Measurements from ENCODE around the gene FBXW2.
"Not testable (repeated sequence)": the region's sequence is repeated elsewhere in the genome, so short reads cannot be mapped to it uniquely, and the experiment has no call there.

The FBXW2 gene

GRCh38 chr9:120820095-120820494, 26.9 kb upstream of the FBXW2 start:
- no peak overlapping the region for H3K4me3 ChIP-seq (ENCODE audit: low read depth in 1 of 2, low read length in 2 of 2)
- H3K4me1 ChIP-seq (ENCODE audit: control insufficient read depth in 1 of 2, insufficient read depth in 2 of 2, low read length in 2 of 2): peaks cover 0 to 6% of the 10 kb centered on the region in 2 donors
- H3K36me3 ChIP-seq (ENCODE audit: control insufficient read depth in 1 of 2, insufficient read depth in 2 of 2, low read length in 2 of 2): peaks cover 38 to 60% of the 10 kb centered on the region in 2 donors
- no peak overlapping the region for H3K27ac ChIP-seq (ENCODE audit: low read depth, low read length)
- H3K9ac ChIP-seq (ENCODE audit: low read depth in 1 of 2, low read length in 2 of 2): no peak overlapping the region
- no peaks in the 10 kb centered on the region for H3K27me3 ChIP-seq (ENCODE audit: control insufficient read depth in 1 of 2, insufficient read depth in 2 of 2, low read length in 2 of 2)
- H3K9me3 ChIP-seq (ENCODE audit: control insufficient read depth in 1 of 2, low read length in 2 of 2): no peaks in the 10 kb centered on the region

- Histone ChIP-seq H3K4me1 (ENCODE audit: control insufficient read depth in 1 of 2, insufficient read depth in 2 of 2, low read length in 2 of 2) (peaks cover 0 to 6% of the 10 kb centered on the region in 2 donors), H3K36me3 (ENCODE audit: control insufficient read depth in 1 of 2, insufficient read depth in 2 of 2, low read length in 2 of 2) (peaks cover 38 to 47% of the 10 kb centered on the region in 2 donors), H3K9ac (ENCODE audit: low read depth in 1 of 2, low read length in 2 of 2) (no peak overlapping the region), H3K4me3 (ENCODE audit: low read depth in 1 of 2, low read length in 2 of 2) (no peak overlapping the region), H3K9me3 (ENCODE audit: control insufficient read depth in 1 of 2, low read length in 2 of 2) (no peaks in the 10 kb centered on the region), H3K27ac (ENCODE audit: low read depth, low read length) (no peak overlapping the region), H3K27me3 (ENCODE audit: control insufficient read depth in 1 of 2, insufficient read depth in 2 of 2, low read length in 2 of 2) (no peaks in the 10 kb centered on the region)
These were observed 25.4 kb upstream of the FBXW2 start for GRCh38 chr9:120818595-120818994.

DNA sequence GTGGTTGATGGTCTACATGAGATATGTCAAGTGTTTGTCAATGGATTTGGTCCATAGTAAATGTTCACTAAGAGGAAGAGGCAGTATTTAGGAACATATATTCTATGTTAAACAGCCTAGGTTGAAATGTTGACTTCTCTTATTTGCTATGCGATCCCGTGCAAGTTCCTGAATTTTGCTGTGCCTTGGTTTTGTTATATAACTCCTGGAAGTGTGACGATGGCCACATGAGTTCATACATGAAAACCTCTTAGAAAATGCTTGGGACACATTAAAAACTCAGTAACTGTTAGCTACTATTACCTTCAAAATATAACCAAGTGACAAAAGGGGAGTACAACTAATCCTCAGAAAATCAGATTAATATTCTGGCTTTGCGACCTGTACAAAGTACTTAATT, 21.9 kb upstream of the FBXW2 start:
- Histone ChIP-seq H3K27me3 (ENCODE audit: control insufficient read depth in 1 of 2, insufficient read depth in 2 of 2, low read length in 2 of 2) (no peaks in the 10 kb centered on the region), H3K4me1 (ENCODE audit: control insufficient read depth in 1 of 2, insufficient read depth in 2 of 2, low read length in 2 of 2) (peaks cover 0 to 6% of the 10 kb centered on the region in 2 donors), H3K36me3 (ENCODE audit: control insufficient read depth in 1 of 2, insufficient read depth in 2 of 2, low read length in 2 of 2) (peaks cover 17 to 26% of the 10 kb centered on the region in 2 donors), H3K4me3 (ENCODE audit: low read depth in 1 of 2, low read length in 2 of 2) (no peak overlapping the region), H3K9ac (ENCODE audit: low read depth in 1 of 2, low read length in 2 of 2) (no peak overlapping the region), H3K27ac (ENCODE audit: low read depth, low read length) (no peak overlapping the region), H3K9me3 (ENCODE audit: control insufficient read depth in 1 of 2, low read length in 2 of 2) (no peaks in the 10 kb centered on the region)

DNA sequence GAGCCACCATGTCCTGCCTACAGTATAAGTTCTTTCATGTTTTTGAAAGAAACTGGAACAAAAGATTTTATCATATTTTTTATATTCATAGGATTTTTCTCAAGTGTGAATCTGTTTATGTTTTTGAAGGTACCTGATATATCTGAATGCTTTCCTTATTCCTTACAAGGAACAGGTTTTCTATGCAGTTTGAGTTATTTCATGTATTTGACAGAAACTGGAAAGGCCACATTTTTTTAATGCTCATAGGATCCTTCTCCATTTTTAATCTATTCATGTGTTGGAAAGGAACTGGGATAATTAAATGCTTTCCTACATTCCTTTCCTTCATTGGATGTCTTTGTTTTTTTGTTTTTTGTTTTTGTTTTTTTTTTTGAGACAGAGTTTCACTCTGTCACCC, 15.7 kb upstream of the FBXW2 start:
- Histone ChIP-seq H3K9ac (ENCODE audit: low read depth in 1 of 2, low read length in 2 of 2) (no peak overlapping the region), H3K36me3 (ENCODE audit: control insufficient read depth in 1 of 2, insufficient read depth in 2 of 2, low read length in 2 of 2) (no peaks in the 10 kb centered on the region), H3K9me3 (ENCODE audit: control insufficient read depth in 1 of 2, low read length in 2 of 2) (peaks cover 26 to 31% of the 10 kb centered on the region in 2 donors)

GRCh38 chr9:120807607-120808379, 14.6 kb upstream of the FBXW2 start:
- no peak overlapping the region for H3K27ac ChIP-seq (ENCODE audit: low read depth, low read length)
- H3K36me3 ChIP-seq (ENCODE audit: control insufficient read depth in 1 of 2, insufficient read depth in 2 of 2, low read length in 2 of 2): no peaks in the 10 kb centered on the region
- no peaks in the 10 kb centered on the region for H3K4me1 ChIP-seq (ENCODE audit: control insufficient read depth in 1 of 2, insufficient read depth in 2 of 2, low read length in 2 of 2)

More for the DNA sequence above, 15.7 kb upstream of the FBXW2 start:
- Histone ChIP-seq H3K27ac (ENCODE audit: low read depth, low read length) (no peak overlapping the region), H3K4me1 (ENCODE audit: control insufficient read depth in 1 of 2, insufficient read depth in 2 of 2, low read length in 2 of 2) (no peaks in the 10 kb centered on the region), H3K27me3 (ENCODE audit: control insufficient read depth in 1 of 2, insufficient read depth in 2 of 2, low read length in 2 of 2) (no peaks in the 10 kb centered on the region), H3K4me3 (ENCODE audit: low read depth in 1 of 2, low read length in 2 of 2) (no peak overlapping the region)

GRCh38 chr9:120804784-120805363, 11.7 kb upstream of the FBXW2 start:
- H3K27ac ChIP-seq (ENCODE audit: low read depth, low read length); H3K4me3 ChIP-seq (ENCODE audit: low read depth in 1 of 2, low read length in 2 of 2); H3K36me3 ChIP-seq (ENCODE audit: control insufficient read depth in 1 of 2, insufficient read depth in 2 of 2, low read length in 2 of 2); H3K27me3 ChIP-seq (ENCODE audit: control insufficient read depth in 1 of 2, insufficient read depth in 2 of 2, low read length in 2 of 2); H3K9ac ChIP-seq (ENCODE audit: low read depth in 1 of 2, low read length in 2 of 2); H3K4me1 ChIP-seq (ENCODE audit: control insufficient read depth in 1 of 2, insufficient read depth in 2 of 2, low read length in 2 of 2): not testable (repeated sequence)
- H3K9me3 ChIP-seq (ENCODE audit: control insufficient read depth in 1 of 2, low read length in 2 of 2): peaks cover 26 to 31% of the 10 kb centered on the region in 2 donors

More at GRCh38 chr9:120807607-120808379, 14.6 kb upstream of the FBXW2 start:
- no peak overlapping the region for H3K9ac ChIP-seq (ENCODE audit: low read depth in 1 of 2, low read length in 2 of 2)
- no peak overlapping the region for H3K4me3 ChIP-seq (ENCODE audit: low read depth in 1 of 2, low read length in 2 of 2)
- no peaks in the 10 kb centered on the region for H3K27me3 ChIP-seq (ENCODE audit: control insufficient read depth in 1 of 2, insufficient read depth in 2 of 2, low read length in 2 of 2)
- peaks cover 26 to 31% of the 10 kb centered on the region in 2 donors for H3K9me3 ChIP-seq (ENCODE audit: control insufficient read depth in 1 of 2, low read length in 2 of 2)

DNA sequence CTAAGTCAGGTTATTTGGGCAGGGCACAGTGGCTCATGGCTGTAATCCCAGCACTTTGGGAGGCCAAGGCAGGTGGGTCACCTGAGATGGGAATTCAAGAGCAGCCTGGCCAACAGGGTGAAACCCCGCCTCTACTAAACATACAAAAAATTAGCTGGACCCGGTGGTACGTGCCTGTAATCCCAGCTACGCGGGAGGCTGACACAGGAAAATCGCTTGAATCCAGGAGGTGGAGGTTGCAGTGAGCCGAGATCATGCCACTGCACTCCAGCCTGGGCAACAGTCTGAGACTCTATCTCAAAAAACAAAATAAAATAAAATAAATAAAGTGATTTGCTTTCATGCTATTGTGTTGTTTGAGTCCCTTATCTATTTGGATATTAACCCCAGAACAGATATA, 8.2 kb upstream of the FBXW2 start:
- Histone ChIP-seq H3K9ac (ENCODE audit: low read depth in 1 of 2, low read length in 2 of 2) (no peak overlapping the region), H3K4me1 (ENCODE audit: control insufficient read depth in 1 of 2, insufficient read depth in 2 of 2, low read length in 2 of 2) (no peaks in the 10 kb centered on the region), H3K4me3 (ENCODE audit: low read depth in 1 of 2, low read length in 2 of 2) (no peak overlapping the region), H3K9me3 (ENCODE audit: control insufficient read depth in 1 of 2, low read length in 2 of 2) (peaks cover 8 to 10% of the 10 kb centered on the region in 2 donors), H3K27me3 (ENCODE audit: control insufficient read depth in 1 of 2, insufficient read depth in 2 of 2, low read length in 2 of 2) (no peaks in the 10 kb centered on the region), H3K36me3 (ENCODE audit: control insufficient read depth in 1 of 2, insufficient read depth in 2 of 2, low read length in 2 of 2) (no peaks in the 10 kb centered on the region), H3K27ac (ENCODE audit: low read depth, low read length) (no peak overlapping the region)

DNA sequence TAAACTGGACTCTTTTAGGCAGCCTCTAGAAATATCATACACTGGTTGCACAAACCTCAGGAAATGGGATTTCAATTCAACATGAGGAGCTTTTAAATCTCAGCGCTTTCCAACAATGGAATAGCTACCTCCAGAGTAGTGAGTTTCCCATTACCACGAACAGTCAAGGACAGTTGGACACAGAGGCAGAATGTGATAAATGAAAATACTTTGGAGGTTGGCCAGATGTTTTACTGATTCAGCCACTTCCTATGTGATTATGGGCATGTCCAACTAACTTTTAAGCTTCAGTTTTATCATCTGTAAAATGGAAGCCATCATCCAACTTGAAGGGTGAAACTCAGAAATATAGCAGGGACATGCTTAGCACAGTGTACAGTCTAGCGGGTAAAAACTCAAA, 2.1 kb downstream of the FBXW2 start:
- Histone ChIP-seq H3K27me3 (ENCODE audit: control insufficient read depth in 1 of 2, insufficient read depth in 2 of 2, low read length in 2 of 2) (no peaks in the 10 kb centered on the region), H3K4me1 (ENCODE audit: control insufficient read depth in 1 of 2, insufficient read depth in 2 of 2, low read length in 2 of 2) (peaks cover 27 to 37% of the 10 kb centered on the region in 2 donors), H3K36me3 (ENCODE audit: control insufficient read depth in 1 of 2, insufficient read depth in 2 of 2, low read length in 2 of 2) (peaks cover 4 to 12% of the 10 kb centered on the region in 2 donors), H3K4me3 (ENCODE audit: low read depth in 1 of 2, low read length in 2 of 2) (no peak overlapping the region), H3K9ac (ENCODE audit: low read depth in 1 of 2, low read length in 2 of 2) (peak overlapping the region in 1 of 2 donors; percentile 8), H3K27ac (ENCODE audit: low read depth, low read length) (no peak overlapping the region), H3K9me3 (ENCODE audit: control insufficient read depth in 1 of 2, low read length in 2 of 2) (no peaks in the 10 kb centered on the region)

DNA sequence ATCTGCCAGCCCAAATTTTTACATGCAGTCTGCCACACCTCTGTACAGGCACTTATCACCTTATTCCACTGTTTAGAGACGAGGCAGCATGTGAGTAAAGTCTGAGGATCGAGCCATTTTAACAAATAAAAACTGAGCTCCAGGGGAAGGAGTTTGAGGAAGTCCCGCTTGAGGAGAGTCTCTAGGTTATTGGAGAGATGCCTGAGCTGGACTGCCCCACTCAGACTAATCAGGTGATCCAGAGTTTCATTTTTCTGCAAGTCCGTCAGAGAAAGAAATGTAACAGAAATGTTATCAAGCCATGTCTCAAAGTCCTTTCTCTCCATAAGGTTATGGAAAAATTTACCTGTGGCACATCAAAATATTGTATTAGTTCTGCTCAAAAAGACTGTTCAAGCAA, 5.3 kb downstream of the FBXW2 start:
- H3K9ac ChIP-seq (ENCODE audit: low read depth in 1 of 2, low read length in 2 of 2): no peak overlapping the region
- H3K4me3 ChIP-seq (ENCODE audit: low read depth in 1 of 2, low read length in 2 of 2): no peak overlapping the region
- no peaks in the 10 kb centered on the region for H3K27me3 ChIP-seq (ENCODE audit: control insufficient read depth in 1 of 2, insufficient read depth in 2 of 2, low read length in 2 of 2)
- H3K27ac ChIP-seq (ENCODE audit: low read depth, low read length): no peak overlapping the region
- H3K36me3 ChIP-seq (ENCODE audit: control insufficient read depth in 1 of 2, insufficient read depth in 2 of 2, low read length in 2 of 2): peaks cover 4 to 25% of the 10 kb centered on the region in 2 donors
- H3K4me1 ChIP-seq (ENCODE audit: control insufficient read depth in 1 of 2, insufficient read depth in 2 of 2, low read length in 2 of 2): peaks cover 18 to 39% of the 10 kb centered on the region in 2 donors
- no peaks in the 10 kb centered on the region for H3K9me3 ChIP-seq (ENCODE audit: control insufficient read depth in 1 of 2, low read length in 2 of 2)

- Histone ChIP-seq H3K27me3 (ENCODE audit: control insufficient read depth in 1 of 2, insufficient read depth in 2 of 2, low read length in 2 of 2) (no peaks in the 10 kb centered on the region), H3K27ac (ENCODE audit: low read depth, low read length) (no peak overlapping the region), H3K9me3 (ENCODE audit: control insufficient read depth in 1 of 2, low read length in 2 of 2) (no peaks in the 10 kb centered on the region), H3K4me1 (ENCODE audit: control insufficient read depth in 1 of 2, insufficient read depth in 2 of 2, low read length in 2 of 2) (peaks cover 0 to 17% of the 10 kb centered on the region in 2 donors), H3K4me3 (ENCODE audit: low read depth in 1 of 2, low read length in 2 of 2) (no peak overlapping the region), H3K9ac (ENCODE audit: low read depth in 1 of 2, low read length in 2 of 2) (no peak overlapping the region), H3K36me3 (ENCODE audit: control insufficient read depth in 1 of 2, insufficient read depth in 2 of 2, low read length in 2 of 2) (peaks cover 4 to 34% of the 10 kb centered on the region in 2 donors)
These were observed 9.6 kb downstream of the FBXW2 start for GRCh38 chr9:120783602-120784047.

All from duodenal mucosa (tissue), 2 donors.